Stimulated activated effector memory CD8-positive, alpha-beta T cell treated with anti-CD3 and anti-CD28 coated beads, Interleukin-12 subunit alpha, Interleukin-12 subunit beta, amount 100 ng/mL, for 72 hours (primary cell): ENCODE measurements around the gene SRGAP2C.
"Not testable (repeated sequence)": the region's sequence is repeated elsewhere in the genome, so short reads cannot be mapped to it uniquely, and the experiment has no call there.

Experiments
- ATAC-seq: fragments of 150-1000 bp; cut with Tn5 transposase; 2 replicates; pipeline ENCODE4 v1.10.0; 2021
- DNase-seq, 2 donors: peaks; one replicate each; pipeline ENCODE4 v3.0.0; 2021 to 2022; ENCODE audit warnings: low spot score in 2 of 2
- H3K27ac Mint-ChIP-seq: one replicate; pipeline ENCODE4 v1.8.0; 2022; ENCODE audit warnings: mild to moderate bottlenecking, mixed read lengths
- H3K36me3 Mint-ChIP-seq: one replicate; pipeline ENCODE4 v1.8.0; 2022; ENCODE audit warnings: mild to moderate bottlenecking, mixed read lengths
- H3K4me1 Mint-ChIP-seq: one replicate; pipeline ENCODE4 v1.8.0; 2022; ENCODE audit warnings: mixed read lengths
- H3K4me3 Mint-ChIP-seq: one replicate; pipeline ENCODE4 v1.8.0; 2022; ENCODE audit warnings: mild to moderate bottlenecking, mixed read lengths
- H3K9me3 Mint-ChIP-seq: one replicate; pipeline ENCODE4 v1.8.0; 2022; ENCODE audit warnings: mixed read lengths

The SRGAP2C gene

GRCh38 chr1:121315509-121315908 is 130.7 kb downstream of the SRGAP2C start:
- not testable (repeated sequence) for H3K36me3 Mint-ChIP-seq, ATAC-seq, H3K4me3 Mint-ChIP-seq, H3K4me1 Mint-ChIP-seq, H3K9me3 Mint-ChIP-seq, DNase-seq, H3K27ac Mint-ChIP-seq

GRCh38 chr1:121316081-121316480 is 131.3 kb downstream of the SRGAP2C start:
- not testable (repeated sequence) for ATAC-seq, H3K36me3 Mint-ChIP-seq, H3K27ac Mint-ChIP-seq, H3K4me3 Mint-ChIP-seq, H3K4me1 Mint-ChIP-seq, H3K9me3 Mint-ChIP-seq, DNase-seq

GRCh38 chr1:121317491-121318468 is 133.0 kb downstream of the SRGAP2C start:
- DNase-seq, ATAC-seq, H3K4me3 Mint-ChIP-seq, H3K36me3 Mint-ChIP-seq, H3K27ac Mint-ChIP-seq, H3K9me3 Mint-ChIP-seq, H3K4me1 Mint-ChIP-seq: not testable (repeated sequence)

GRCh38 chr1:121318687-121319086 is 133.9 kb downstream of the SRGAP2C start:
- not testable (repeated sequence) for H3K4me3 Mint-ChIP-seq, DNase-seq, H3K36me3 Mint-ChIP-seq, H3K27ac Mint-ChIP-seq, H3K4me1 Mint-ChIP-seq, ATAC-seq, H3K9me3 Mint-ChIP-seq

GRCh38 chr1:121321660-121322059 is 136.9 kb downstream of the SRGAP2C start:
- H3K36me3 Mint-ChIP-seq, ATAC-seq, H3K9me3 Mint-ChIP-seq, H3K27ac Mint-ChIP-seq, DNase-seq, H3K4me3 Mint-ChIP-seq, H3K4me1 Mint-ChIP-seq: not testable (repeated sequence)

GRCh38 chr1:121324726-121325125 is 140.0 kb downstream of the SRGAP2C start:
- not testable (repeated sequence) for ATAC-seq, H3K4me3 Mint-ChIP-seq, H3K9me3 Mint-ChIP-seq

GRCh38 chr1:121332141-121332540 is 147.4 kb downstream of the SRGAP2C start:
- H3K4me3 Mint-ChIP-seq, DNase-seq, H3K9me3 Mint-ChIP-seq, H3K4me1 Mint-ChIP-seq, H3K36me3 Mint-ChIP-seq, H3K27ac Mint-ChIP-seq: not testable (repeated sequence)
- peak; percentile 21 for ATAC-seq

More at GRCh38 chr1:121324726-121325125, 140.0 kb downstream of the SRGAP2C start:
- H3K27ac Mint-ChIP-seq, H3K4me1 Mint-ChIP-seq, DNase-seq, H3K36me3 Mint-ChIP-seq: not testable (repeated sequence)

- not testable (repeated sequence) for H3K4me3 Mint-ChIP-seq
Observed at GRCh38 chr1:121332599-121333562, 148.1 kb downstream of the SRGAP2C start.

GRCh38 chr1:121337958-121338357 is 153.2 kb downstream of the SRGAP2C start:
- H3K9me3 Mint-ChIP-seq, H3K36me3 Mint-ChIP-seq, DNase-seq, H3K4me1 Mint-ChIP-seq: not testable (repeated sequence)
- Mint-ChIP-seq H3K4me3 (peak overlapping the region; percentile 32), H3K27ac (peak overlapping the region; percentile 82)
- ATAC-seq, result peak; percentile 99

More at GRCh38 chr1:121332599-121333562, 148.1 kb downstream of the SRGAP2C start:
- not testable (repeated sequence) for H3K4me1 Mint-ChIP-seq, ATAC-seq, H3K36me3 Mint-ChIP-seq, H3K27ac Mint-ChIP-seq, DNase-seq, H3K9me3 Mint-ChIP-seq

GRCh38 chr1:121339611-121340010 is 154.8 kb downstream of the SRGAP2C start:
- H3K9me3 Mint-ChIP-seq, H3K36me3 Mint-ChIP-seq, H3K4me3 Mint-ChIP-seq, H3K27ac Mint-ChIP-seq, H3K4me1 Mint-ChIP-seq, DNase-seq: not testable (repeated sequence)
- ATAC-seq, result peak; percentile 82

GRCh38 chr1:121343311-121343906 is 158.6 kb downstream of the SRGAP2C start:
- H3K4me3 Mint-ChIP-seq, H3K36me3 Mint-ChIP-seq, DNase-seq, H3K27ac Mint-ChIP-seq, H3K4me1 Mint-ChIP-seq, H3K9me3 Mint-ChIP-seq, ATAC-seq: not testable (repeated sequence)

- not testable (repeated sequence) for H3K27ac Mint-ChIP-seq, H3K9me3 Mint-ChIP-seq, H3K4me3 Mint-ChIP-seq, ATAC-seq, H3K4me1 Mint-ChIP-seq, H3K36me3 Mint-ChIP-seq, DNase-seq
Observed at GRCh38 chr1:121344355-121344754, 159.6 kb downstream of the SRGAP2C start.

GRCh38 chr1:121346654-121347053 is 161.9 kb downstream of the SRGAP2C start:
- not testable (repeated sequence) for H3K27ac Mint-ChIP-seq, H3K4me1 Mint-ChIP-seq, ATAC-seq, DNase-seq, H3K36me3 Mint-ChIP-seq, H3K4me3 Mint-ChIP-seq, H3K9me3 Mint-ChIP-seq

- H3K4me1 Mint-ChIP-seq, H3K36me3 Mint-ChIP-seq, H3K27ac Mint-ChIP-seq, H3K9me3 Mint-ChIP-seq, DNase-seq, ATAC-seq, H3K4me3 Mint-ChIP-seq: not testable (repeated sequence)
Observed at GRCh38 chr1:121347476-121347875, 162.7 kb downstream of the SRGAP2C start.

- H3K4me3 Mint-ChIP-seq, H3K4me1 Mint-ChIP-seq, DNase-seq, H3K9me3 Mint-ChIP-seq, ATAC-seq, H3K27ac Mint-ChIP-seq, H3K36me3 Mint-ChIP-seq: not testable (repeated sequence)
Observed at GRCh38 chr1:121348115-121348514, 163.3 kb downstream of the SRGAP2C start.
